Body of pancreas (tissue), 4 donors: ENCODE measurements around the gene TIPARP. TPM values are rescaled to one million over a fixed set of nuclear protein-coding genes. Genes with fewer than 3 reads are reported as not detected.

Source experiments
- ATAC-seq: fragments of 150-250 bp; one replicate; pipeline ENCODE4 v1.9.1; 2016
- DNase-seq, 4 donors: peaks; one replicate each; pipeline ENCODE4 v3.0.0-alpha.2; 2019
- H3K27ac ChIP-seq, 4 donors: fragments of 200-600 bp; sonication (generic); 1 replicate in 3 of 4; 2 replicates in 1 of 4; pipeline versions ENCODE4 v1.5.1 to v1.6.1; 2016 to 2019; ENCODE audit warnings: mild to moderate bottlenecking in 1 of 4, mixed read lengths in 1 of 4, moderate library complexity in 1 of 4
- H3K27me3 ChIP-seq, 2 donors: fragments of 200-600 bp; sonication (generic); one replicate each; pipeline ENCODE4 v1.6.0; 2016; ENCODE audit warnings: mild to moderate bottlenecking in 1 of 2
- H3K36me3 ChIP-seq, 2 donors: fragments of 200-600 bp; sonication (generic); replicated peaks in 1 of 2; 2 replicates each; pipeline ENCODE4 v1.5.1; 2016; ENCODE audit warnings: low read depth in 2 of 2; ENCODE audit not compliant: insufficient read depth in 1 of 2
- H3K4me1 ChIP-seq: fragments of 200-600 bp; sonication (generic); one replicate; pipeline ENCODE4 v1.6.0; 2016
- H3K4me3 ChIP-seq, 2 donors: fragments of 200-600 bp; sonication (generic); 1 replicate in 1 of 2; 2 replicates in 1 of 2; pipeline ENCODE4 v1.5.1; 2016 to 2019
- H3K9me3 ChIP-seq, 3 donors: fragments of 200-600 bp; sonication (generic); 1 replicate in 2 of 3; 2 replicates in 1 of 3; pipeline ENCODE4 v1.5.1; 2016
- POLR2A ChIP-seq, 3 donors: fragments of 450-650 bp; IDR thresholded peaks; one replicate each; pipeline ENCODE4 v1.6.1; 2016; ENCODE audit warnings: antibody characterized with exemption in 3 of 3, mild to moderate bottlenecking in 2 of 3
- WGBS, 2 donors: methylation state at CpG; one replicate each; pipeline ENCODE4 v1.1.5; 2017; 5-methylcytosine and 5-hydroxymethylcytosine counted together
- intact Hi-C: fragments of 100-400 bp; cut with DNase I; formaldehyde crosslinking; loops from one replicate; pipeline ENCODE4 v1.15.1; 2023
- total RNA-seq, 2 donors: library from RNA; depleted of rRNA; stranded (reverse); fragments of >200 nt; gene quantifications; one replicate each; pipeline ENCODE4 v1.1.0, GENCODE V29; 2016
- TF ChIP-seq, protein P1 (sequence below), 7 experiments: fragments of 450-650 bp in 4 of 7; fragments of 200-600 bp in 3 of 7; sonication (generic) in 3 of 7; IDR thresholded peaks; one replicate each; pipeline ENCODE4 v1.5.1; 2016 to 2019; ENCODE audit warnings: antibody characterized with exemption in 7 of 7

TIPARP gene
- total RNA-seq, 2 donors from 2014 or later: 12.5 to 13.2 TPM

DNA sequence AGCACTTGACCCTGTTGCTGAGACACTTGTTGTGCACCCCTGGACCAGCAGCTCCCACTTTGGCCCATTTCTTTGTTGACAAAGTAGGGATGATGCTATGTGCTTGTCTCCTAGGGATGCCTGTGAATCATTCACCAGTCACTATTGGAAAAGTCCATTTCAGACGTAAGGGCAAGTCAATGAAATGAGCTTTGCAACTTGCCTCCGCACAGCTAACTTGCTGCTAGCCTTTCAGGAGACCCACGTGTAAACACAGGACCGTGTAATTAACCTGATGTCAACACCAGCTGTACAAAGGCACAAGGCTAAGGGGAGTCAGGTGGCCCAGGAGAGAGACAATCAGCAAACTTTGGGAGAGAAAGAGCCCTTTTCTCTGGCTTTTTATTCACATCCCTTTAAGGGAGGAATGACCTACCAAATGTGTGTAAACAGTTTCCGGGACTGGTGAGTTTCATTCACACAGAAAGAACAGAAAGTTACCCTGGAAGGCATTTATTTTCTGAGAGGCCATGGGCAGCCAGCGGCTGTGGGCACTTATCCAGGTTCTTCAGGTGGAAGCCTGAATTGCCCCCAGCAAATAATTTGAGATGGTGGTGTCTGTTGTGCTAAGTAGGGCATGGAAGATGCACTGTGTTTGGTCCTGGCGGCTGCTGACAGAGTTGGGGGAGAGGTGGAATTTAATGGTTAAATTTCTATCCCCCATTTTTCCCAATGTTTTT is 54.0 kb downstream of the TIPARP start:
- 44% methylated on average over 7 of the region's 7 CpGs for WGBS, 2 donors

DNA sequence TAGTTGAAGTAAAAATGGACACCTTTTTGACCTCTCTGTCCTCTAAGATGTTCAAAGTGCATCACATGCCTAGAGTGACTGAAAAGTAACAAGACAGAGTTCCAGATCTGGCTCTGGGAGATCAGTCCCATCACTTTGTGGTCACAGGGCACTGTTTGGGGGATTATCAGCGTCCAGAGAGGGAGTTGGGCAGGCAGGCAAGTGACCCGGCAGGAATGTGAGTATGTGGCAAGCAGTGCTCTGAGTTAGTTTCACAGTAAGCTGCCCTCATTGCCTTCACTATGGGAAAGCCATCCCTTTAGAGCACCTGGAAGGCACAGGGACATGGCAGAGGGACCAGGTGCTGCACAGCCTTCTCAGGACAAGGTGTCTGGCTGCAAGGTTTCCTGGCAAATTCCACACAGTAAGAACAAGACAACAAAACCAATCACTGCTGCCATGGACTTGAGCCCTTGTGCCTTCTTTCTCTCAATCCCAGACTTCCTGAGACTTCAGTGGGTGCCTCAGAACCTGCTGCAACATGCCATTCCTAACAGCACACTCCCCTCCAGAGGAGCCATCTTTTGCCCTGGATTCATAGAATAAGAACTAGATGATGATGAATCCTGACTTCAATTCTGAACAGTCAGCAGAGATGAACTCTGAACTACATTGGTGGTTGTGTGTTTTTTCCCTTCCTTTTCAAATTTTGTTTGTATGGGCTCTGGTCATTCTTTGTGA is 55.2 kb downstream of the TIPARP start:
- DNase-seq (no peak), ATAC-seq (no peak)
- TF ChIP-seq, protein P1, sequence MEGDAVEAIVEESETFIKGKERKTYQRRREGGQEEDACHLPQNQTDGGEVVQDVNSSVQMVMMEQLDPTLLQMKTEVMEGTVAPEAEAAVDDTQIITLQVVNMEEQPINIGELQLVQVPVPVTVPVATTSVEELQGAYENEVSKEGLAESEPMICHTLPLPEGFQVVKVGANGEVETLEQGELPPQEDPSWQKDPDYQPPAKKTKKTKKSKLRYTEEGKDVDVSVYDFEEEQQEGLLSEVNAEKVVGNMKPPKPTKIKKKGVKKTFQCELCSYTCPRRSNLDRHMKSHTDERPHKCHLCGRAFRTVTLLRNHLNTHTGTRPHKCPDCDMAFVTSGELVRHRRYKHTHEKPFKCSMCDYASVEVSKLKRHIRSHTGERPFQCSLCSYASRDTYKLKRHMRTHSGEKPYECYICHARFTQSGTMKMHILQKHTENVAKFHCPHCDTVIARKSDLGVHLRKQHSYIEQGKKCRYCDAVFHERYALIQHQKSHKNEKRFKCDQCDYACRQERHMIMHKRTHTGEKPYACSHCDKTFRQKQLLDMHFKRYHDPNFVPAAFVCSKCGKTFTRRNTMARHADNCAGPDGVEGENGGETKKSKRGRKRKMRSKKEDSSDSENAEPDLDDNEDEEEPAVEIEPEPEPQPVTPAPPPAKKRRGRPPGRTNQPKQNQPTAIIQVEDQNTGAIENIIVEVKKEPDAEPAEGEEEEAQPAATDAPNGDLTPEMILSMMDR (IDR thresholded peaks at IDR 0.05): no peak
- no peak for TF ChIP-seq POLR2A (IDR thresholded peaks at IDR 0.05)
- Histone ChIP-seq H3K4me3 (no peak overlapping the region), H3K36me3 (no peaks in the 10 kb centered on the region), H3K4me1 (peaks cover 5% of the 10 kb centered on the region), H3K27ac (no peak overlapping the region), H3K27me3 (no peaks in the 10 kb centered on the region), H3K9me3 (no peaks in the 10 kb centered on the region)
- intact Hi-C loops: no loop called here
- WGBS, 2 donors: 75 to 81% methylated on average over 2 of the region's 2 CpGs

More for the DNA sequence above, 54.0 kb downstream of the TIPARP start:
- no peak for TF ChIP-seq POLR2A (IDR thresholded peaks at IDR 0.05)
- TF ChIP-seq, protein P1 (IDR thresholded peaks at IDR 0.05): no peak
- Histone ChIP-seq H3K9me3 (no peaks in the 10 kb centered on the region), H3K4me1 (peaks cover 5% of the 10 kb centered on the region), H3K27me3 (no peaks in the 10 kb centered on the region), H3K36me3 (no peaks in the 10 kb centered on the region), H3K27ac (no peak overlapping the region), H3K4me3 (no peak overlapping the region)
- no peak for ATAC-seq
- no peak for DNase-seq
- intact Hi-C loops: no loop called here

DNA sequence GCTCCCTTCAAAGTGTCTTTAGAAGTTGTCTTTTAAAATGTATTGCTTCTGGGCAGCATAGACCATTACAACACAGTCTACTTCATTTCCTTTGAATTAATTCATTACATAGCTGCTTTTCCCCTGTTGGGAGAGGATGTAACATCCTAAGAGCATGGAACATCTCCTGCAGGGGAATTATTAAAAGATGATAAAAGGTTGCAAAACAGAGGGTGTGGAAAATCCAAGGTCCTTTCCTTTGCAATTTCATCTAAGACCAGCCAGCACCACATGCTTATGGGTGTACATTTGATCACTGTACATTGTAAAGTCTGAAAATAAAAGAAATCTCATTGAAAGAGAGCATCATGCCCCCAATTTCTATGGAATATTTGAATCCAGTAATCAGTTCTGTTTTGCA is 57.4 kb downstream of the TIPARP start:
- Histone ChIP-seq H3K4me1 (peaks cover 5% of the 10 kb centered on the region), H3K9me3 (no peaks in the 10 kb centered on the region), H3K4me3 (no peak overlapping the region), H3K36me3 (no peaks in the 10 kb centered on the region), H3K27ac (no peak overlapping the region), H3K27me3 (no peaks in the 10 kb centered on the region)
- no peak for DNase-seq
- ATAC-seq: no peak
- TF ChIP-seq, protein P1 (IDR thresholded peaks at IDR 0.05): no peak
- TF ChIP-seq POLR2A (IDR thresholded peaks at IDR 0.05): no peak
- intact Hi-C loops: no loop called here

DNA sequence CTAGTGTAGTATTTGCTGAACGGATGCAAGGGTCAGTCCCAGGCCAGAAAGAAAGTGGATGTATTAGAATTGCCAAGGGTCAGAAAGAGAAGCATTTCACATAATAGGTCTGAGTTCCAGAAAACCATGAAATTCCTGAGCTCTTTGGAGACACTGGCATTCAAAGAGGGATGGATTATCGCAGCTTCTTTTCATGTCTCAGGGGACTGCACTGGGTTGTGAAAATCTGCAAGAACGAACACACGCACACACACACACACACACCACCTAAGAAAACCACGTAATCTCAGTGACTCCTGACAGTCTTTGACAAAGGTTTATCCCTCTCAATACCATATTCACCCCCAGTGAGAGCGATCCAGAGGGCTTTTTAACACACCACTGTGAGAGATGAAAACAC is 57.9 kb downstream of the TIPARP start:
- Histone ChIP-seq H3K36me3 (no peaks in the 10 kb centered on the region), H3K27me3 (no peaks in the 10 kb centered on the region), H3K4me3 (no peak overlapping the region), H3K4me1 (peaks cover 5% of the 10 kb centered on the region), H3K9me3 (no peaks in the 10 kb centered on the region), H3K27ac (no peak overlapping the region)
- no peak for ATAC-seq
- WGBS, 2 donors: 69 to 72% methylated on average over 6 of the region's 6 CpGs
- no peak for DNase-seq
- intact Hi-C loops: no loop called here
- TF ChIP-seq, protein P1 (IDR thresholded peaks at IDR 0.05): no peak
- no peak for TF ChIP-seq POLR2A (IDR thresholded peaks at IDR 0.05)
